Measurements from ENCODE around the gene NHSL1.

The NHSL1 gene

GRCh38 chr6:138421608-138422007 lies 77.7 kb downstream of the NHSL1 start:
- no peak for DNase-seq

- DNase-seq: no peak
These were observed 78.2 kb downstream of the NHSL1 start for GRCh38 chr6:138421089-138421488.

DNA sequence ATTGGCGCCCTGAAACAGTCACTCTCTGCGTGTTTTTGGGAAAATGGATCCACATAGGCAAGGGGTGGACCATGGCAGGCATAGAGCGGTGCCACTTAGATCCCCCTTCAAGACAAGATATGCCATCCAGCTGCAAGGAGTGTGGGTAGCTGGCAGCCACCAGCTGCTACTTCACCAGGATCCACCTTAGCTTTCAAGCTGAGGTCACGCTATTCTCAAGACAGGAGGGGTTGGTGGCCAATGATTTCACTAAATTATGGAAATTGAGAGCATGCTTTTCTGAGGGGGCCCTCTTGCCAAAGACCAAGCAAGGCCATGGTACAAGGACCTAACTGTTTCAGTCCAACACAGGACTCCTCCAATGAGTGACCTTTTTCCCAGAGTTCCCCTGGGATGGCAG lies 78.9 kb downstream of the NHSL1 start:
- no peak for DNase-seq

DNA sequence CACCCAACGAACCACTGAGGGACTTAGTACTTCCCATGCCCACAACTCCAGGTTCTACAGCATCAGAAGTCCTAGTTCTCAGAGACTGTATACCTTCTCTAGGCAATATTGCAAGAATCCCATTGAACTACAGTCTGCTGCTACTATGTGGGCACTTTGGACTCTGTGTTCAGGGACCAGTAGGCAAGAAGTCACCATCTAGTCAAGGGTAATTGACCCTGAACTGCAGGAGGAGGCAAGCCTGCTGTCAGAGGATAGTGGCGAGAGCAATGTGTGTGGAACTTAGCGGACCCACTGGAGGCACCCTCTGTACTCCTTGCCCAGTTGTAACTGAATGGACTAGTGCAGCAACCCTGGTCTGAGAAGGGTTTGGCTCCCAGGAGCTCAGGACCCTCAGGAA lies 79.5 kb downstream of the NHSL1 start:
- DNase-seq: no peak

GRCh38 chr6:138418118-138418742 lies 81.1 kb downstream of the NHSL1 start:
- DNase-seq: no peak

- no peak for DNase-seq
These were observed 81.7 kb downstream of the NHSL1 start for GRCh38 chr6:138417493-138418117.

- no peak for DNase-seq
These were observed 83.1 kb downstream of the NHSL1 start for GRCh38 chr6:138416206-138416605.

DNA sequence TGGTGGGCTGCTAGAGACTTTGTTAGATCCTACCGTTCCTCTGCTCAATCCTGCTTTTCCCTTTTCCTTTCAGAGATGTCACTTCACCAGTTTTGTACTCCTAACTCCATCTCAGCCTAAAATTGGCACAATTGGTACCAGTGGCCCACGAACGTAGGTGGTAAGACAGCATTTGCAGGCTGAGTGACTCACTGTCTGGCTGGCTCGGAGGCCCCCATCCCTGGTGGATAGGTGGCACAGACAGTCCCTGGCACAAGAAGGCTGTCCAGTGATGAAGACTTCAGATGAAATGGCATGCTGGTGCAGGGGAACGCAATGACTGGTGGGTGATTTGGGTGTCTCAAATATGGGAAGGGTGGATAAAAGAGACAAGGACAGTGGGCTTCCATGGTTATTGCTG lies 84.2 kb downstream of the NHSL1 start:
- DNase-seq: no peak

GRCh38 chr6:138410972-138411880 lies 88.1 kb downstream of the NHSL1 start:
- DNase-seq: no peak

DNA sequence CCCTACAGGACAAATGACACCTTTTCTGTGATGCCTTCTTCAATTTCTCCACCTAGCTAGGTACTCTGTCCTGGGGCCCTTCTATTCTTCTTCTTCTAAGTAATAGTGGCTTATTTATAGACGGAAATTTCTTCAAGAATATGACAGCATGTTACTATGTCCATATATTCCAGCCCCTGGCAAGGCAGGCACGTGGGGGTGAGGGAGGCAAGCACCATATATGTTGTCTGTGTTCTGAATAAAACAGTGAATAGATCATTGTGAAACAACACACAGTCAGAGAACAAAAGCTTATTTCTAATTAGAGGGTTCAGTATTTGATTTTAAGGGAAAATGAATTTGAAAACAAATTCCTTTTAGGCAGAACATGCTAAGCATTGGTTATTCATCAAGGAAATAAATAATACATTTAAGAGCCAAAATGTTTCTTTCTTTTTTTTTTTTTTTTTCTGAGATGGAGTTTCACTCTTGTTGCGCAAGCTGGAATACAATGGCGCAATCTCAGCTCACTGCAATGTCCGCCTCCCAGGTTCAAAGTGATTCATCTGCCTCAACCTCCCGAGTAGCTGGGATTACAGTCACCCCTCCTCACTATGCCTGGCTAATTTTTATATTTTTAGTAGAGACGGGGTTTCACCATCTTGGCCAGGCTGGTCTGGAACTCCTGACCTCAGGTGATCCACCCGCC lies 89.1 kb downstream of the NHSL1 start:
- no peak for DNase-seq

DNA sequence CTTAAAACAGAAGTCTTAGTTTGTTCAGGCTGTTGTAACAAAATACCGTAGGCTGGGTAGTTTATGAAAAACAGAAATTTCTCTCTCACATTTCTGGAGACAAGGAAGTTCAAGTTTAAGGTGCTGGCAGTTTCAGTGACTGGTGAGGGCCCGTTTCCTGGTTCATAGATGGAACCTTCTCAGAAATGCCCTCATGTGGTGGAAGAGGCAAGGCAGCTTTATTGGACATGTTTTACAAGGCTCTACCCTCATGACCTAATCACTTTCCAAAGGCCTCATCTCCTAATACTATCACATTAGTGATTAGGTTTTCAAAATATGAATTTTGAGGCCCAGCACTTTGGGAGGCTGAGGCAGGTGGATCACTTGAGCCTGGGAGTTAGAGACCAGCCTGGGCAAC lies 92.9 kb downstream of the NHSL1 start:
- DNase-seq: no peak

DNA sequence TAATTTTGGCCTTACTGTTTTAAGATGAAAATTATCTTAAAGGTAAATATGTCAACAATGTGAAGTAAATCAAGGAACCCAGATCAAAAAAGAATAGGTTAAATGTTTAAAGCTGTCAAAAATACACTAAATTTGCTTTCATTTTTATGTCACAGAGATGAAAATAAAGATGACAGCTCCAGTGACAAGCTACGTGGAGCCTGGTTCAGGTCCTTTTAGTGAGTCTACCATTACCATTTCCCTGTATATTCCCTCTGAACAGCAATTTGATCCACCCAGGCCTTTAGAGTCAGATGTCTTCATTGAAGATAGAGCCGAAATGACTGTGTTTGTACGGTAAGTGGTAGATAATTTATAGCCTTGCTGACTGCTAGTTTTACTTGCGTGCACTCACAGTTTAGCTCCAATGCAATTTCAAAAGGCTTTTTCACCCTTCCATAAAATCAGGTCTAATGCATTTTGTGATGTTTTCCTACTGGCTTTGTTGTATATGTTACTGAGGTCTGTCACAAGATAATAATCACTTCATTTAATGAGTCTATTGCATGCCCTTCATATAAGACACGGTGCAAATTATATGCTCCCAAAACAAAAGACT lies 93.4 kb downstream of the NHSL1 start:
- no peak for DNase-seq

- peak; percentile 34 for DNase-seq
These were observed 94.5 kb downstream of the NHSL1 start for GRCh38 chr6:138404666-138405337.

GRCh38 chr6:138403801-138404665 lies 95.3 kb downstream of the NHSL1 start, which contains the start of gene HEBP2:
TSS of gene HEBP2 (plus strand) at chr6:138404223. CDS start at chr6:138404496, 273 bp downstream.
- DNase-seq: peak; percentile 92

DNA sequence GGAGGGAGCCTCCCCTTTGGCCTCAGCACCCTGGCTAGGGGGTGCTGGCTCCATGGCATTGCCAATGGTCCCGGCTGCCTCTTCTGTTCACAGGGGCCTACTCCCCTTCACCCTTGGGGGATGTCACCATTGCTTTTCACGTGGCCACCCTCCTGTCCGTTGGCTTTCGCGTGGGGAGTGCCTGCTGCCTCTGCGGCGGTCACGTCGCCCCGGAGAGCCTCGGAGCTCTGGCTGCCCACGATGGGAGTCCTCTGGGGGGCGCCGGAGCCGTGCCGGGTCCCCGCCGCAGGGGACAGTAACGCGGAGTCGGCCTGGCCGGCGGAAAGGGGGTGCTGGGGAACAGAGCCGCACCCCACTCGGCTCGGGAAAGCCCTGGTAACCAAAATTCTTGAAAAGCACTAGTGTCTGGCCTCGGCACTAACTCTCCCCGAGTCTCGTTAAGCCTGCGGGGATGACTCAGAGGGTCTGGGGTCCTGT lies 95.9 kb downstream of the NHSL1 start:
- peak; percentile 34 for DNase-seq

DNA sequence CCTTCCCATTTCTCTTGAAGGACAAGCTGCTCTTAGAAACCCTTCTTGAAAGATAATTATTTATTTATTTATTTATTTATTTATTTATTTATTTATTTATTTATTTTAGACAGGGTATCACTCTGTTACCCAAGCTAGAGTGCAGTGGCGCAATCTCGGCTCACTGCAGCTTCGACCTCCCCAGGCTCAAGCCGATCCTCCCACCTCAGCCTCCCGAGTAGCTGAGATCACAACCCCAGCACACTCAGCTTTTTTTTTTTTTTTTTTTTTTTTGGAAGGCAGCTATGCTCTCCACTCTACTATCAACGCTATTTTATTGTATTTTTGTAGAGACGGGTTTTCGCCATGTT lies 96.5 kb downstream of the NHSL1 start:
- DNase-seq: no peak

- DNase-seq: no peak
These were observed 97.1 kb downstream of the NHSL1 start for GRCh38 chr6:138401960-138402837.

DNA sequence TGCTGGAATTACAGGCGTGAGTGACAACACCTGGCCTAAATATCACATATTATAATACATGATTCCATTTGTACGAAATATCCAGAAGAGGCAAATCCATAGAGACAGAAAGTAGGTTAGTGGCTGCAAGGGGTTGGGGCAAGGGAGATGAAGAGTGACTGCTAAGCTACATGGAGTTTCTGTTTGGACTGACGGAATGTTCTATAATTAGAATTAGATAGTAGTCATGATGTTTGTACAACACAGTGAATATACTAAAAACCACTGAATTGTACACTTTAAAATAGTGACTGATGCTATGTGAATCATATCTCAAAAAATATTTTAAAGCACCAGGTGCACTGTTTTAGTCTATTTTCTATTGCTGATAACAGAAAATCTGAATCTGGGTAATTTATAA lies 99.0 kb downstream of the NHSL1 start:
- no peak for DNase-seq

- no peak for DNase-seq
These were observed 101.9 kb downstream of the NHSL1 start for GRCh38 chr6:138397128-138398122.
